GM19240 (cell line): Measurements from ENCODE around the gene SDC3.

Experiments used
- DNase-seq: peaks from one replicate; pipeline ENCODE4 v3.0.0; 2011; ENCODE audit warnings: low spot score; ENCODE audit not compliant: insufficient read length

The SDC3 gene

DNA sequence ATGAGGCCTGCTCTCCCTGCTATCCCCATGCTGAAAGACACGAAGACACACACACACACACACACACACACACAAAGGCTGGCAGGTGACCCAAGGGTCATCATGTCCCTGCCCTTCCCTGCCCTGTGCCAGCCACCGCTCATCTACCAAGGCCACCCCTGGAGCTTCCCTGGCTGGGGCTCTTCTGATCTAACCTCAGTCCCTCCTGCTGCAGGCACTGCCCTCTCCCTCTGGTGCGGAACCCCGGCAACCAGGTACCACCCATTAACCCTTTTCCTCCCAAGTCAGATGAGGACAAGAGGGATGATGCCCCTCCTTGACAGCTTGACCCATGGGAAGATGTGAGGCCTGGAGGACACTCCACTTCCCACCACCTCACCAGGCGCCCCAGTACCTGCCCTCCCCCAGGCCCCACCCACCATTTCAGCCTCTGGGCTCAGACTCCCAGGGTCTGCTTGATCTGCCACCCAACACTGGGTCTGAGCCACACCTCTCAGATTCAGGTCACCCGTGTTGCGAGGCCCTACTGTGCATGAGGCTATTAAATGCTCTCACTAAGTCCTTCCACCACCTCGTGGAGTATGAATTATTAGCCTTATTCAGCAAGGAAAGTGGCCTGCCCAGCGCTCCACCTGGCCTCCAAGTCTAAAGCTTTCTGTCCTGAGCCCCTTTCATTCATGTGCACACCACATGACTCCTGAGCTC lies 2.5 kb downstream of the SDC3 start:
- no peak for DNase-seq

DNA sequence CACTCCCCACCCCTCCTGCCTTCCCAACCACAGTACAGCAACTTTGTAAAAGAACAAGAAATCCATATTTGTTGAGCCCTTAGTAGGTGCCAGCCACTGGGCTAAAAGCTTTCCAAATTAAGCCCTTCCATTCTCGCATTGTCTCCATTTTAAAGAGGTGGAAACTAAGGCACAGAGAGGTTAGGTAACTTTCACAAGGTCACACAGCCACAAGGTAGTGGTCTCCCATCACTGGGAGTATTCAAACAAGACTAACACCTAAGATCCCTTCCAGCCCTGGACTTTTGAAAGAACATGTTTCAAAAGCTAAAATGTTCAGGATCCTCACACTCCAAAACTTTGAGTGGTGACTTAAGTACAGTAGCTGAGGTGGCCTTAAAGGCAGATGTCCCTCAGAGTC lies 3.2 kb downstream of the SDC3 start:
- DNase-seq = no peak

DNA sequence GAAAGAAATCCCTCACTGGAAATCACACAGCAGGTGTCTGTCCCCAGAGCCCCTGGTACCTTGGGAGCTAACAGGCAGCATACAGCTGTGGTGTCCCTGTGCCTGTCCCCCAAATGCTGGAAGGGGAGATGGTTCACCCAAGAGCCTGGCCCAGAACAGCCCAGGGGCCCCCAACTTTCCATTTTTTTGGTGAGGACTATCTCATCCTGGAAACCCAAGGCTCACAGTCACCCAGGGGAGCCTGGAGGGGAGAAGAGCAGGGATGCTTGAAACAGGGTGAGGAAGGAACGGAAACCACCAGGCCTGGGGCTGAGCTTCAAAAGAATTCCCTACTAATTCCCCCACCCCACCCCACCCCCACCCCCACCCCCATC lies 3.6 kb downstream of the SDC3 start:
- no peak for DNase-seq

DNA sequence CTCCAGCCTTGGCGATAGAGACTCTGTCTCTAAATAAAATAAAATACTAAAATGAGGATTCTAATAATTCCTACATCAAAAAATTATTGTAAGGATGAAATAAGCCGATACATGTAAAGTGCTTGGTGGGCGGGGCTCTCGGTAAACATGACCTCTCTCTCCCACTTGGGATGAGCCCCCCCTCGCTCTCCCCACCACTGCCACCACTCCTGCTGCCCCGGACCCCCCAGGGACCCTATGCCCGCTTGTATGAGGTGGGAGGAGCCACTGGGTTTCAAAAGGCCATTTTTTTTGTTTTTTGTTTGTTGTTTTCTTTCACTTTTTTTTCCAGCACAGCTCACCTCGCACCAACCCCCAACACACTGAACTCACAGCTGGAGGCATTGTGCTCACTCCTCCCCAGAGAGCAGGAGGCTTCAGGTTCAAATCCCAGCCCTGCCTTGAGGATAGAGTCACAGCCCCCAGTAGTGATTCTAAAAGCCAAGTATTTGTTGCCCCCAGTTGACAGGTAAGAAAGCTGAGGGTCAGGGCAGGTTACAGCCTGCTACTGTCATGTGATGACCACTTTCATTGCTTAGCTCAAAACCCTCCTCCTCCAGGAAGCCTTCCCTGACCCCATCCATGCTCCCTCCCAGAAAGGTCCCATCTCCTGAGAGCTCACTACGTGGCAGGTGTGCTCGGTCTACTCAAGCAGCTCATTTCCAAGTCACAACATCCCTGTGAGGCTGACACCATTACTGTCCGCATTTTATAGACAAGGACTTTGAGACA lies 4.2 kb downstream of the SDC3 start:
- DNase-seq = no peak

DNA sequence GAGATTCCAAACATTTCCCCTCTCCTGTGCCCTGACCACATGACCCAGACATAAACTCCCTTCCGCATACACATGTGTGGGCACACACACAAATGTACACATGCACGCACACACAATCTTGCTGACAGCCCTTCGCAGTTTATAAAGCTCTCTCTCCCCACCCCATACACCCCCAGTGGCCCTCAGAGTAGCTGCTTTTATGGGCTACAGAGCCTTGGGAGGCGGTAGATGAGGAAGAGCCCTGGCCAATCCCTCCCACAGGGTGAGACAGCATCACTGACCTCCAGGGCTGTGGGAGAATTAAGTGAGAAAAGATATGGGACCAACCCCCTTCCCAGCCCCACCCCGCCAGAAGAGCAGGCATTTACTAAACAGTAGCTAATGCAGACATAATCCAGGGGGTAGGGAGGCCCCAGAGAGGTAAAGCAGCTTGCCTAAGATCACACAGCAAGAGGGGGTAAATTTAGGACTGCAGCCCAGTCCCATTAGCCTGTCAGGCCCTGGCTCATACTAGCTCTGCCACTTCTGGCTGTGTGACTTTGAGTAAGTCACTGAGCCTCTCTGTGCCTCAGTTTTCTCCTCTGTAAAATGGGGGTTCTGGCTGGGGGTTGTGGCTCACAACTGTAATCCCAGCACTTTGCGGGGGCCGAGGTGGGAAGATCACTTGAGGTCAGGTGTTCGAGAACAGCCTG lies 5.1 kb downstream of the SDC3 start:
- DNase-seq = no peak

DNA sequence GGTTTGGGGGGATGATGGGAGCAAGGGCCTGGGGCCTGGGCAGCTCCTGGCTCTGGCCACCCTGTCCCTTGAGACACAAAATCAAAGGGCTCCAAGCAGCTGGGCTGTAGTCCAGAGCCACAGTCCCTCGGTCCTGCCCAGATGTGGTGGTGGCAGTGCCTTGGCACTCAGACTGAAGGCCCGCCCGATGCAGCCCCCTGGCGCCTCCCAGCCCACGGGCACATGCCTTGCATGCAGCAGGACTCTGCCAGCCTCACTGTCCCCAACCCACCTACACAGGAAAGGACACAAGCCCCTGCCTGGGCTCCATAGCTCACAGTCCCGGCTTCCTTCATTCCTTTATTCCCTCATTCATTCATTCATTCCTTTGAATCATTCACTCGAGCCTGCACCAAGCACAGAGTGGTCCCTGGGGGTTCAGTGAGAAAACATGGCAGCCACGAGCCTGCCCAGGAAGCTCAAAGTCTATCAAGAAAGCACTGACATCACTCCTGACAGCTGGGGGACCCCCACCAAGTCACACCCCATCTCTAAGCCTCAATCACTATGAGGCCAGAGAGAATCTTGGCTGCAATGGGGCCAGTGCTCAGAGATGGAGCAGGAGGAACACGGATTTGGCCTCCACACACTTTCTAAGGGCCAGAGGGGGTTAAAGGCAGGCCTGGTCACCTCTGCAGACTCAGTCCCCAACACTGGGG lies 5.8 kb downstream of the SDC3 start:
- no peak for DNase-seq

DNA sequence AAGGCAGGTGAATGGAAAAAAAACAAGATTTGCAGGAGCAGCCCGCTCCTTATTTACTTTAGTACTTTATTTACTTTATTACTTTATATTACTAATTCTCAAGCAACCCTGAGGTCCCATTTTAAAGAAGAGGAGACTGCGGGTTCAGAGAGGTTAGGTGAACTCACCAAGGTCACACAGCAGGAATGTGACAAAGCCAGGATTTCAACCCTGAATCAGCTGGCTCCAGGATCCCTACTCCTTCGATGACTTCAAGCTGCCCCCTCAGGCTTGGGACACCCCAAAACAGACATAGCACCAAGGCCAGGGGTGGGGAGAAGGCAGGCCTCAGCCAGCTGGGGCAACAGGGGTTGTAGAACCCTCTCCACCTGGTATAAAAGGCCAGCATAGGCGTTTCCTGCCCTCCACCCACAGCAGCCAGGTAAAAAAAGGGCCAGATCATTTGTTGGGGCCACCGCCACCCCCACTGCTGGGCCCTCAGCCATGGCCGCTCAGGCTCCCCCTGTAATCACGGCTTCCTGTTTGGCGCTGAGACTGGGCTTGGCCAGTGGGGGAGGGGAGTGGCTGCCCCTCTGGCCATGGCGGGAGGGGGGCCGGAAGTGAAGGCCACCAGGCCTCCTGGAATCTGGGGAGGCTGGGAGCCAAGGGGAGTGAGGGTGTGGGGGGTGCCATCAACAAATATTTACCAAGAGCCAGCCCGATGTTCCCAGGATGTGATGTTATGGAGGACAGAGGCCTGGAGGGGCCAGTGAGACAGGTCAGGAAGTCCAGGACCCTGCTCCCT lies 6.6 kb downstream of the SDC3 start:
- DNase-seq = no peak

DNA sequence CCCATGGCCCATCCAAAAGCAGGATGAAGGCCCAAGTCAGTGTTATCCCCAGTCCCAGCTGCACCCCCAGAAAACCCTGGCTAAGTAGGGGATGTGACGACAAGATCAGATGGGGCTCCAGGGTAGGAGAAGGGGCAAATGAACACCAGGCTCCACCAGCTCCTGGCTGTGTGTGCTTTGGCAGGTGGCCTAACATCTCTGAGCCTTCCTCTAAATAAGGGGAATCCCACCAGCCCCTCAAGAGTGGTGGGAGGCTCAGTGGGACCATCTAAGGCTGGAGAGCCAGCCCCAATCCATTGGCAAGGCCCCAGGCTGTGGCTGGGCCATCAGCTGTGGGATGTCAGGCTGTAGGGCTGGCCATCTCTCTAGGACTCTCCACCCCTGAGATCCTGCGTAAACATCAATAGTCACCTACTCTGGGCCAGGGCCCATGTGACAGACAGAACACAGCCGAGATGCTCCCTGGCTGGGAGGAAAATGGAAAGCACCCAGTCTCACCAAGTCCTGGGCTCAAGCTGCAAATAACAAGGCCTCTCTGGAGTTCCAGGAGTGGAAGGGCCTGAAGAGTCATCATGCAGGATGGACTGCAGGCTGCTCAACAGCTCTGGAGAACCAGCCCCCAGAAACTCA lies 7.5 kb downstream of the SDC3 start:
- DNase-seq = no peak

DNA sequence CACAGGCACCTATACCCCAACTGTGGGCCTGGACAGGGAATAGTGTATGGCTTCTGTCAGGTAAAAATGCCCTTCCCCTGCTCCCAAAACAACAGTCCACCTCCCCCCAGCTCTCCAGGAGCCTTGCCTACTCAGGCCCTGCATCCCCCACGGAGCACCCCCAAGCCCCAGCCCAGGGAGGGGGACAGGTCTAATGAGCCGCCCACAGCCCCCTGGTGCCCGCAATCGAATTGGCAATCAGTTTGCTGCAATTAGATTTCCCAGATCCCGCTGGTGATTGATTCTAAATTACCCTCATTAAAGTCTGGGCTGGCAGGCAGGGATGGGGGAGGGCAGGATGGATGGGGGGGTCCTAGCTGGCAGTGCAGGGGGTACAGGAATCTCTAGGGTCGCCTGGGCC lies 8.1 kb downstream of the SDC3 start:
- no peak for DNase-seq

DNA sequence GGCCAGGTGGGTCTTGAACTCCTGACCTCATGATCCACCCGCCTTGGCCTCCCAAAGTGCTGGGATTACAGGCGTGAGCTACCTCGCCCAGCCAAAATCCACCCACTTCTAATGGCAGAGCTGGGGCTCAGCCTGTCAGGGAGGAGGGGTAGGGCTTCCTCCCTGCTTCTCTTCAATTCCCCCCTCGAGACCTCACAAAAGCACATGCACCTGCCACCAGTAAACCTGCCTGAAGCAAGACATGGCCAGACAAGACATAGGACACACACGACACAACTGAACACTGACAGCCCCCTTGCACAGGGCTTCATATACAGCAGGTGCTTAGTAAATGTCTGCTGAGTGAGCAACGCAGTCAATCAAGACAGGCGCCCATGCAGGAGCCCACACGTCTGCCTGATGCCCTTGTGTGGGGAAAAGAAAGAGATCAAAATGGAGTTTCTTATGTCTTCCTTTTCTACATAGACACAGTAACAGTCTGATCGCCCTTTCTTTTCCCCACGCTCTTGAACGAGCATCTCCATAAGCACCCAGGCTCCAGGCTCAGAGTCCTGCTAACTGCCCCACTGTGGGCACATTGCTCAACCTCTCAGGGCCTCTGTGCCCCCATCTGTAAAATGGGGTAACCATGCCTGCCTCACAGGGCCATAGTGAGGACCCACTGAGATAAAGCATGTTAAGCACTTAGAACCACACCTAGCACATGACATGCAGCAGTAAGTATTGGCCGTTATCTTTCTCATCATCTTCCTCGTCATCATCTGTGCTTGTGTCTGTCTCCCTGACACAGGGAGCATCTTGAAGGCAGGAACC lies 8.8 kb downstream of the SDC3 start:
- DNase-seq = no peak

DNA sequence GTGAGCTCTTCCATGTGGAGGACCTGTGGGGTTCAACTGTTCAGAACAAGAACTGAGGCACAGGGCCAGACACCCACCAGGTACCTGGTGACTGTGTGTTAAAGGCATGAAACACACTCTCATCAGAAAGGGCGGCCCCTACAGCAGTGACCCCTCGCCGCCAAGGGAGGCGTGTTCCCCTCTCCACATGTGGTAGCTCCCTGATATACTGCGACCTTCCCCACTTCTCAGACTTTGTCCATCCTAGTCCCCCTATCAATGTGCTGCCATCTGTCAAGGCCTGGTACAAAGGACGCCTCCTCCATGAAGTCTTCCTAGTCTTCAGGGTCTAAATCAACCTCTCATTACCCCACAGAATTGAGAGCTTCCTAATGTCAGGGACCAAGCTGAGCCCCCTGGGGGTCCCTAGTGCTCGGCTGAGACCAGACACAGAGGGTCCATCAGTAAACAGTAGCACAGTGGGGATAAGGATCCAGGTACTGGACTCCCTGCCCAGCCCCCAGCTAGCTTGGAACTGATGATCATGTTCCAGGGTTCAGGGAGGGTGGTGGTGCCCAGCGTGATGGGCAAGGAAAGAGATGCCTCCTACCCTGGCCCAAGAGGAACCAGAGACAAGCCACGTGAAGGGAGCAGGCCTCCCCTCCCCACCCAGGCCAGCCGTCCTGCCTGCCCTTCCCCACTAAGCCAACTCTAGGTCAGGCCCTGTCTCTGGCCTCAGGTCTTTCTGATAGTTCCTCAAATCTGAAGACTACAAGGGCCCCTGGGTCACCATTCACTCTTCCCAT lies 10.3 kb downstream of the SDC3 start:
- no peak for DNase-seq

DNA sequence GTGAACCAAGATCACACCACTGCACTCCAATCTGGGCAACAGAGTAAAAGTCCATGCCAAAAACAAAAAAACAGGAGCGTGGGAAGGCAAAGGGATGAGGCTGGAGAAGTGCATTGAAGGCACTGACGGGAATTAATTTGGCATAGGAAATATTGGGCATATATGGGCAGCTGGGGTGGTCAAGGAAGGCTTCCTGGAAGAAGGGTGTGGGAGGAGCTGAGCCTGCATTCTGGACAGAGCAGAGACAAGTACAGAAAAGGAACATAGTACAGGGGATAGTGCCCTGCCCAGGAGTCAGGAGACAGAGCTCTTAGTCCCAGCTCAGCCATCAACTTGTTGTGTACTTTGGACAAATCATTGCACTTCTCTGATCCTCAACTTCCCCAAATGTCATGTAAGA lies 11.7 kb downstream of the SDC3 start:
- no peak for DNase-seq

DNA sequence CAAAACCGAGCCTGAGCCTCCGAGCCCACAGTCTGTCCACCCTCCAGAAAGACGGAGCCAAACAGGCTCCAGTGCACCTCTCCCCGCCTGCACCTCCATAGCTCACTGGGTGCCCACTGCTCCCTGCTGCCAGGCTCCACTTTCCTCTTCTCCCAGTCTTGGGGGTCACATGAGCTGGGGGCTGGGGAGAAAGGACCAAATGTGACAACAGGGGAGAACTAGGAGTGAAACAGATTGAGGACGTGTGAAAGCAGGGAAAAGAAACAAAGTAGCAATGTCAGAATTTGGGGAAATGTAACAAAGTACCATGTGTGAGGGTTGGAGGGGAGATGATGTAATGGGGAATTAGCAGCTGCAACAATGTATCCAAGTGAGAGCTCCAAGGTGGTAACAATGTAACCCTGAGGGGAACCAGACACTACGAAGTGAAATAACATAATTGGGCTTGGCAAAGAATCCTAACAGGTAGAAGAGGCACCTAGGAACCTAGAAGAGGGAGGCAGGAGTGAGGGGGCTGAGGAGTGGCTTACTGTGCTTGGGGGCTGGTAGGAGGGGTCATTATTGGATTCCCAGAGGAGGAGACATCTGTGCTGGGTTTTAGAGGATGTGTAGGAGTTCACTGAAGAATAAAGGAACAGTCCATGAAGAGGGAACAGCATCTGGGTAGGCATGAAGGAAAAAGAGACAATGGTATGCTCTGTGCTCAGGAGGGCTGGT lies 12.5 kb downstream of the SDC3 start:
- DNase-seq = no peak

DNA sequence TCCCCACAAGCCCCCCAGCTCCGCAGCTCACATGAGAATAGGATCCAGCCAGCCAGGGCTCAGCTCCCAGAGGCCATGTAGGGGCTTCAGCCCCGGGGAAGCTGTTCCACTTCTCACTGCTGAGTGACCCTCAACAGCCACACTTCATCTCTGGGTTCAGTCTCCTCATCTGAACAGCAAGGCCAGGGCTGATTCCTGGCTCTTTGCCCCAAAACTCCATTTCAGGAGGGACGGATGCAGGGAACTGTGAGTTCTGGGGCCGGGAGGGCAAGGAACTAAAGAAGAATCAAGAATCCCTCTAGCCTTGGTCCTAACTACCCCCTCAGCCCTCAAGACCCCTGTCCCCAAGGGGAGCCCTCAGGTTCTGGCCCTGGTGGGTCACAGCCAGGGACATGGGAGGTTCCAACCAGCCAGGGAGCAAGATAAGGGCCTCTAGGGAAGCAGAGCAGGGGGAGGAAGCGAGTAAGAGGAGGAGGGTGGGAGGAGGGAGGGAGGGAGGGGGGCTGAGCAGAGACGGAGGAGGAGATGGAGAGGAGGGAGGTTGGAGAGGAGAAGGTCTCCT lies 13.1 kb downstream of the SDC3 start:
- no peak for DNase-seq

DNA sequence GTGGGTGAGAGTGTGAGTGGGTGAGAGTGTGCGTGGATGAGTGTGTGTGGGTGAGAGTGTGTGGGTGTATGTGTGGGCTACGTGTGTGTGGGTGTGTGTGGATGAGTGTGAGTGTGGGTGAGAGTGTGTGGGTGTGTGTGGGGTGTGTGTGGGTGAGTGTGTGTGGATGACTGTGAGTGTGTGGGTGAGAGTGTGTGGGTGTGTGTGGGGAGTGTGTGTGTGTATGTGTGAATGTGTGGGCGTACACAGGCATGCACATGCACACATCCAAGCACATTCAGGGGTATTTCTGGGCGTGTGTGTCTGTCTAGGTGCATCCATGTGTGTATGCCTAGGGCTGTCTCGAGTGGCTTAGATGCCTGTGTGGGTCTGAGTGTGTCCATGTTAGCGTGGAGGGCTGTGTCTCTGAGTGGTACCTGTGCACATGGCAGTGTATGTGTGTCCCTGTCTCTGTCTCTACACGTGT lies 14.0 kb downstream of the SDC3 start:
- no peak for DNase-seq

DNA sequence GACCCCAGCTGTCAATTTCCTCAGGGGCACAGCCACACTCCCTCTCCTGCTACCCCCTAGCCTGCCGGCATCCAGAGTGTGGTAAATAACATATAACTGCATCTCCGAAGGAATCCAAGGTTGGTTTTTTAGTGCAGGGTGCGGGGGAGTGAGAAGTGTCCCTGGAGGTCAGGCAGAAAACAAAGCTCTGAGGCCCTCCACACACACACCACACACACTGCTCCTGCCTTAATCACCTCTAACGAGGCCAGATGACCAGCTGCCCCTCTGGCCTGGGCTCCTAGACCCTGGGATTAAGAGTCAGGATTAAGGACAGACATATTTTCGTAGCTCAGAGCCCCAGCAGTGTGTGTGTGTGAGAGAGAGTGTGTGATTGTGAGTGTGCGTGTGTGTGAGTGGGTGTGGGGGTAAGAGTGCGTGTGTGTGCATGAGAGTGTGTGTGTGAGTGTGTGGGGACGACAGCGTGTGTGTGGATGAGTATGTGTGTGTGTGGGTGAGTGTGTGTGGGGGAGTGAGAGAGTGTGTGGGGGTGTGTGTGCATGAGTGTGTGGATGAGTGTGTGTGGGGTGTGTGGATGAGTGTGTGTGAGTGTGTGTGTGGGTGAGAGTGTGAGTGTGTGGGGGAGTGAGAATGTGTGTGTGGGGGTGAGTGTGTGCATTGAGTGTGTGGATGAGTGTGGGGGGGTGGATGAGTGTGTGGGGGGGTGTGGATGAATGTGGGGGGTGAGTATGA lies 14.6 kb downstream of the SDC3 start:
- no peak for DNase-seq

DNA sequence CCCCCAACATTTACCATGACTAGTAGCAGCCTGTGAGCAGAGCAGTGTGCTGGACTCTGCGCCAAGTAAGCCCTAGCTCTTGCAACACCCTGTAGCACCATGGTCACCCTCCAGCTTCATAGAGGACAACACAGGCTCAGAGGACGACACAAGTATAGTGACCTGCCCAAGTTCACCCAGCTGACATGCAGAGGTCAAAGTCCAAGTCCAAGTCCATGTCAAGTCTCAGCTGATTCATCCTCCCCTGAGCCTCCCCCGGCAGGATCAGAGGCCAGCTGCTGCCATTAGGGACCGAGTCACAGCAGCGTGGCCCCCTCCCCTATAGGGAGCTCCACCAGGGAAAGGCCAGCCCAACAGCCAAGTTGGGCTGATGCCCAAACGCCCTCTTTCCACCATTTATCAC lies 15.9 kb downstream of the SDC3 start:
- DNase-seq = no peak
